ENCODE measurements around the gene NRN1L.

Gene NRN1L

GRCh38 chr16:67844497-67844896 lies 40.2 kb upstream of the NRN1L start:
- H3K4me3 ChIP-seq (ENCODE audit: low read depth, low read length), result 0 out of 2 replicates have a peak overlapping the region, but pooled peaks have one; percentile 72
- no peak for DNase-seq (ENCODE audit: low read depth)
- no peak for TF ChIP-seq CTCF (IDR thresholded peaks at IDR 0.05; ENCODE audit: insufficient read depth, low read depth, low read length, missing control alignments)

- no peak for TF ChIP-seq CTCF (IDR thresholded peaks at IDR 0.05; ENCODE audit: insufficient read depth, low read depth, low read length, missing control alignments)
- DNase-seq (ENCODE audit: low read depth), result peak; percentile 34
- peak overlapping the region; percentile 67 for H3K4me3 ChIP-seq (ENCODE audit: low read depth, low read length)
Measured at GRCh38 chr16:67845291-67846062, 39.2 kb upstream of the NRN1L start.

GRCh38 chr16:67846063-67846319 lies 38.7 kb upstream of the NRN1L start:
- no peak for DNase-seq (ENCODE audit: low read depth)
- TF ChIP-seq CTCF (IDR thresholded peaks at IDR 0.05; ENCODE audit: insufficient read depth, low read depth, low read length, missing control alignments), result no peak
- H3K4me3 ChIP-seq (ENCODE audit: low read depth, low read length), result peak overlapping the region; percentile 67

- peak; percentile 97 for DNase-seq (ENCODE audit: low read depth)
- peak within 1 kb of the TSS; percentile 67 for H3K4me3 ChIP-seq (ENCODE audit: low read depth, low read length)
- TF ChIP-seq CTCF (IDR thresholded peaks at IDR 0.05; ENCODE audit: insufficient read depth, low read depth, low read length, missing control alignments), result no peak
Measured at GRCh38 chr16:67846320-67847063, 38.2 kb upstream of the NRN1L start, which contains the start of gene NUTF2. TSS of gene NUTF2 (plus strand) at chr16:67846933. CDS start at chr16:67865131, 18,198 bp downstream.

- no peak for TF ChIP-seq CTCF (IDR thresholded peaks at IDR 0.05; ENCODE audit: insufficient read depth, low read depth, low read length, missing control alignments)
- DNase-seq (ENCODE audit: low read depth), result peak; percentile 22
- H3K4me3 ChIP-seq (ENCODE audit: low read depth, low read length), result peak within 1 kb of the TSS; percentile 67
Measured at GRCh38 chr16:67847064-67847861, 37.4 kb upstream of the NRN1L start, which contains the start of gene CENPT. TSS of gene CENPT (minus strand) at chr16:67847693. CDS start at chr16:67833859, 13,834 bp downstream.

GRCh38 chr16:67848118-67848517 lies 36.6 kb upstream of the NRN1L start:
- H3K4me3 ChIP-seq (ENCODE audit: low read depth, low read length), result peak overlapping the region; percentile 67
- TF ChIP-seq CTCF (IDR thresholded peaks at IDR 0.05; ENCODE audit: insufficient read depth, low read depth, low read length, missing control alignments), result no peak
- DNase-seq (ENCODE audit: low read depth), result no peak

Data from GM12865 (cell line).